ENCODE data around the gene DTNBP1. TPM values are rescaled to one million over a fixed set of nuclear protein-coding genes. Genes with fewer than 3 reads are reported as not detected.
"Not testable (repeated sequence)": the region's sequence is repeated elsewhere in the genome, so short reads cannot be mapped to it uniquely, and the experiment has no call there.

Gene DTNBP1
- total RNA-seq, 1 experiment from 2014 or later: 23.7 TPM

- DNase-seq (ENCODE audit: low read depth): not testable (repeated sequence)
Observed at GRCh38 chr6:15666896-15667295, 4.1 kb upstream of the DTNBP1 start.

GRCh38 chr6:15665237-15665636, 2.4 kb upstream of the DTNBP1 start:
- no peak for DNase-seq (ENCODE audit: low read depth)

GRCh38 chr6:15663130-15663871, 473 bp upstream of the DTNBP1 start:
- DNase-seq (ENCODE audit: low read depth): no peak

DNA sequence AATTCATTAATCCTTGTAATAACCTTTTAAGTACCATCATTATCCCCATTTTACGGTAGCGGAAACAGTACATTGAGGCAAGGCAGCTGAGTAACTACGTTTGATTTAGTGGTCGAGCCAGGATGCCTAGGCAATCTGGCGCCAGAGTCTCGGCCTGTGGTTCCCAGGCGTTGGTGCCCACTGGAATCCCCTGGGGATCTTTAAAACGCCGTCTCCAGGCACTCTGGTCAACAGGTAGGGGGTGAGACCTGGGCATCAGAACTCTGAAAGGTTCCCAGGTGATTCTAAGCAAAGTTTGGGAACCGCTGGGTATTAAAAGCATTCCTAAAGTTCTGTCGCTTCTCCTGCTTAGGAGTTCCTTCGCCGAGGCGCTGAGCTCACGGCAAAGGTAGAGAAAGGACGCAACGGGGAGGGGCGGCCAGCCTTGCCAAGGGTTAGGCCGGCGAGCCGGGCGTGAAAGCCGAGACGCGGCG, 939 bp downstream of the DTNBP1 start:
- DNase-seq (ENCODE audit: low read depth): no peak

DNA sequence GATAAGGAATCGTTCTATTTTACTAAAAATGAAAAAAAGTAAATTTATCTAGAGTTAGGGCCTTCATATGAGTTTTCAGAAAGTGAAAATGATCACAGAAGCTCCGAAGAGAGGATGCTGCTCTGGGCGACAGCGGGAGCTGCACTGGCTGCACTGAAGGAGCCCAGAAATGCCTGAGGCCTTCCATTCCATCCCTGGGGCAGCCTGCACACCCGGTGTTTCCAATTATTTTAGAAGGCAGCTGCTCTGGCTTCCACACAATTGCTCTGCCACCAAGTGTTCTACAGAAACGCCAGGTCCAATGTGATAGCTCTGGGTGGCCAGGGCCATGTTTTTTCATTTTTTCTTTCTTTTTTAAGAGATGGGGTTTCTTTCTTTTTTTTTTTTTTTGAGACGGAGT, 3.6 kb downstream of the DTNBP1 start:
- no peak for DNase-seq (ENCODE audit: low read depth)

DNA sequence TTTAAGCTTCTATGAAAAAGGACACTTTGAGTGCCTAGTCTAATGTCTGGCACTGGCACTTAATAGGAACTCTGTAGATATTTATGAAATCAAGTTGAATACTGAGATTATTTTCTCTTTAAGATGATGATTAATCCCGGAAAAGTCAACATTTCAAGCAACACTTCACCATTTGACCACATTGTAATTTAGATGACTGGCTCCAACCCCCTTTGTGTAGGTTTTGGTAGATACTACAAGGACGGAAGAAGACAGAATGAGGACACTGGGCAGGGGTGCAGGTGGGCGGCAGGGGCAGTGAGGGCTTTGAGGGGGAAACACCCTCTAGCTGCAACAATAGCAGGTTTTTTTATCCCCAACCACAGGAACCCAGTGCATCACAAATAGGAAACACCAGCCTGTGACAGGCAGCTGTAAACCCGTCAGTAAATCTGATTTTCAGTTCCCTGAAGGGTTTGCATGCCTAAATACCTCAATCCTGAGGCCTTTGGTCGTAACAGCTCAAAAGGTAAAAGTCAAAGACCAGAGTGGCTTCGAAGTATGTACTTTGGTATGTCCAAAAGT, 4.6 kb downstream of the DTNBP1 start:
- no peak for DNase-seq (ENCODE audit: low read depth)

- no peak for DNase-seq (ENCODE audit: low read depth)
Observed at GRCh38 chr6:15657290-15657689, 5.5 kb downstream of the DTNBP1 start.

GRCh38 chr6:15656145-15656544, 6.7 kb downstream of the DTNBP1 start:
- DNase-seq (ENCODE audit: low read depth): no peak

DNA sequence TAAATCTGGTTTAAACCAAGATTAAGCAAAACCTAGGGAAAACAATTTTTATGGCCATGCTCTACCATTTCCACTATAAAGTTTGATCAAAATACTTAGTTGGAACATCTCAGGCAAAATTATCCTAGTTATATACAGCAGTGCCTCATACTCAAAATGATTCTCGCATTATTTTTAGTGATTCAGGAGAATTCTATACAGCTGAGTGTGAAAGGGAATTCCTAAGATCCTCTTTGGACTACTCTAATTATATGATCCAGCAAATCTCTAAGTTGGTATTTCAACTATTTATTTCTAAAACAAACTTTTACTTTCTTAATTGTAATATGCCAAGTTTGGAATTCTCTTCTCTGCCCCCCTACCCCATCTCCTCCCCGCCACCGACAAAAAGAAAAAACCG, 8.6 kb downstream of the DTNBP1 start:
- DNase-seq (ENCODE audit: low read depth): no peak

GRCh38 chr6:15653581-15653980, 9.2 kb downstream of the DTNBP1 start:
- no peak for DNase-seq (ENCODE audit: low read depth)

DNA sequence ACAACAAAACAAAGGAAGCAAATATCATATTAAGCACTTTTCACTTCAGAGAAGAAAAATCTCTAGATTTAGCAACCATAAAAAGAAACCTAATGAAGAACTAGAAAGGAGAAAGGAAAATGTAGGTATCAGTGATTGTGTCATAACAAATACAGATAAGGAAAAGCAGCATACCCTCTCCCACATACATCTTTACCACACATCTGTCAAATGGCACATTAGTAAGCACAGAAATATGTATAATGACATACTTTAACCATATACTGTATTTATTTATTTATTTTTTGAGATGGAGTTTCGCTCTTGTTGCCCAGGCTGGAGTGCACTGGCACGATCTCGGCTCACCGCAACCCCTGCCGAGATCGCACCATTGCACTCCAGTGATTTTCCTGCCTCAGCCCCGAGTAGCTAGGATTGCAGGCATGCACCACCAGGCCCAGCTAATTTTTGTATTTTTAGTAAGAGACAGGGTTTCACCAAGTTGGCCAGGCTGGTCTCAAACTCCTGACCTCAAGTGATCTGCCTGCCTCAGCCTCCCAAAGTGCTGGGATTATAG, 12.7 kb downstream of the DTNBP1 start:
- not testable (repeated sequence) for DNase-seq (ENCODE audit: low read depth)

- no peak for DNase-seq (ENCODE audit: low read depth)
Observed at GRCh38 chr6:15644904-15645303, 17.9 kb downstream of the DTNBP1 start.

DNA sequence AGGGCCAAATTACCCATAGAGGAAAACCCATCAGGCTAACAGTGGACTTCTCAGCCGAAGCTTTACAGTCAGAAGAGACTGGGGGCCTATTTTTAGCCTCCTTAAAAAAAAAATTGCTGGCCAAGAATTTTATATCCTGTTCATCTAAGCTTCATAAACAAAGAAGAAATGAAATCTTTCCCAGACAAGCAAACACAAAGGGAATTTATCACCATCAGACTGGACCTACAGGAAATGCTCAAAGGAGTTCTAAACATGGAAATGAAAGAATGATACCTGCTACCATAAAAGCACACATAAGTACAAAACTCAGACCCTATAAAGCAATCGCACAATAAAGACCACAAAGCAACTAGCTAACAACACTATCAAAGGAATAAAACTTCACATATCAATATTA, 19.3 kb downstream of the DTNBP1 start:
- no peak for DNase-seq (ENCODE audit: low read depth)

DNA sequence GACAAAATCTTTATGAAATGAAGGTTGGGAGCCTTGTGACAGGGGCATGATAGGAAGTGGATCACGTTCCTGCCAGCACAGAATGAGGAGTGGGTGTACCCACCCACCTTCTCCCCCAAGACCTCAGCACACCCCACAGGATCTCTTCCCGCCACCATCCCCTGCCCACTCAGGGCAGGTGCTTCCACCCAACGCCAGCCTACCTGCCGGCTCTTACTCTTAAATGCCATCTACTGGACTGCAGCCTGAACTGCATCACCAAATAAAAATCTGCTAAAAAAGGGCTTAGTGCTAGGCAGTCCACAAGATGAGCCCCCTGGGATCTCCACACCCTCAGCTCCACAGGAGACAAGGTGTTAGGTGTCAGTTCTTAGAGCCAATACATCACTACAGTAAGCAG, 20.6 kb downstream of the DTNBP1 start:
- no peak for DNase-seq (ENCODE audit: low read depth)

DNA sequence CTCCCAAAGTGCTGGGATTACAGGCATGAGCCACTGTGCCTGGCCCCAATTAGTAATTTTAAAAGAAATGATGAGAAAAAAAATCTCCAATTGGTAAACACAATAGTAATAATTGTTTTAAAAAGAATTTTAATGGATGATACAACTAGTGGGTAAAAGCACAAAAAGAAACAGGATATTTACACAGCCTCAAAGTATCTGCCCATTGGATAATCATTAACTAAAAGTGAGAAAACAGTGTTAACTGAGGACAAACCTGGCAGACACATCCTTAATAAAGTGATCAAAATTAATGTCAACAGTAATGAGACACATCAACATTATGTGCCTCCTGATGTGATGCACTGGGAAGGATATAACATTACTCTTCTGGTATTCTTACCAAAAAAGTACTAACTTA, 24.5 kb downstream of the DTNBP1 start:
- no peak for DNase-seq (ENCODE audit: low read depth)

DNA sequence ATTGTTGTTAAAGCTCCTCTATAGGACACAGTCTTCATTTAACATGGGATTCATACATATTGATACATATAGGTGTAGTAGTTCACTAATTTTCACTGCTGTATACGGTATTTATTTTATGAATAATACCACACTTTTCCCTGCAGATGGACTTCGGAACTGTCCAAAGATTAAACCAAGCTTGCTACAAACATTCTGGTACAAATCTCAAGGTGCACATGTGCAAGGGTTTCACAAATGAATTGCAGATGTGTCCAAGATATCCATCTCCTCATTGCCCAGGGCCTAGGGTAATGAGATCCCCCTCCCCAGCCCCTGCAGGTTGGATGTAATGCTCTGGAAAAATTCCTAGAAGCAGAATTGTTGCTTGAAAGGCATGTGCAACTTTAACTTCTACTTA, 31.4 kb downstream of the DTNBP1 start:
- no peak for DNase-seq (ENCODE audit: low read depth)

DNA sequence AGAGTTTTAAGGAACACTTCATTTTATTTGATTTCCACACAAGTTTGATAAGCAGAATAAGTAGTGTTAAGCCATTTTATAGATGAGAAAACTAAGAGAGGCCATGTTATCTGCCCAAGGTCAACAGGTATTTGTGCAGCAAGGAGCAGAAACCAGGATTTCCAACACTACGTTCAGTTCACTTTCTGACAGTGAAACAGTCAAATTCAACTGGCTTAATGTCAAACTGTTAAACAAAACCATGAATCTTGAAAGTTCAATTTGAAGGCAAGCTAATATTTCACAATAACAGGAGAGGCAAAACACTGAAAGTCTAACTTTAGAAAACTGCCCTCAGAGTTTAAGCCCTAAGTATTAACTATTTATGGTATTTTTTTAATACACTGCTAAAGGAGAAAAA, 32.6 kb downstream of the DTNBP1 start:
- no peak for DNase-seq (ENCODE audit: low read depth)

- DNase-seq (ENCODE audit: low read depth): no peak
Observed at GRCh38 chr6:15629487-15629886, 33.3 kb downstream of the DTNBP1 start.

- DNase-seq (ENCODE audit: low read depth): peak; percentile 92
Observed at GRCh38 chr6:15628499-15629131, 34.2 kb downstream of the DTNBP1 start.

- DNase-seq (ENCODE audit: low read depth): no peak
Observed at GRCh38 chr6:15627821-15628220, 35.0 kb downstream of the DTNBP1 start.

- DNase-seq (ENCODE audit: low read depth): no peak
Observed at GRCh38 chr6:15626878-15627674, 35.8 kb downstream of the DTNBP1 start.

DNA sequence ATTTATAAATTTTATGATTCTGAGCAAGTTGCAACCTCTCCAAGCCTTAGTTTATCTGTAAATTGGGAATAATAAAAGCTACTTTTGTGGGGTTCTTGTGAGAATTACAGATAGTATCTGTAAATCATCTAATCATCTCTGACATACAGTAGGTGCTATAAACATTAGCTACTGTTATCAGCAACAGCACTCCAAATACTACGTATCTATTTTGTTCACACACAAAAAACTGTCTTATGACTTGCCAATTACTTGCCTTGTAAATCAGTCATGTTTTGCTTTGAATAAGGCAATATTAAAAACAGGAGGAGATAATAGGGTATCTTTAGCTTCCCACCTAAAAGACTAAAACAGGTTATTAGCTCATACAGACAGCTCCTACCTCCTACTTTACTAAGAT, 36.7 kb downstream of the DTNBP1 start:
- DNase-seq (ENCODE audit: low read depth): no peak

Data from M059J (cell line).